Body of pancreas (tissue), 4 donors: ENCODE data around the gene TRIM5. TPM values are rescaled to one million over a fixed set of nuclear protein-coding genes. Genes with fewer than 3 reads are reported as not detected.
A peak's percentile ranks its signal among the peaks of the same experiment; 100 is the strongest.

Experiments used
- ATAC-seq: fragments of 150-250 bp; one replicate; pipeline ENCODE4 v1.9.1; 2016
- DNase-seq, 4 donors: peaks; one replicate each; pipeline ENCODE4 v3.0.0-alpha.2; 2019
- H3K27ac ChIP-seq, 4 donors: fragments of 200-600 bp; sonication (generic); 1 replicate in 3 of 4; 2 replicates in 1 of 4; pipeline versions ENCODE4 v1.5.1 to v1.6.1; 2016 to 2019; ENCODE audit warnings: mild to moderate bottlenecking in 1 of 4, mixed read lengths in 1 of 4, moderate library complexity in 1 of 4
- H3K27me3 ChIP-seq, 2 donors: fragments of 200-600 bp; sonication (generic); one replicate each; pipeline ENCODE4 v1.6.0; 2016; ENCODE audit warnings: mild to moderate bottlenecking in 1 of 2
- H3K36me3 ChIP-seq, 2 donors: fragments of 200-600 bp; sonication (generic); replicated peaks in 1 of 2; 2 replicates each; pipeline ENCODE4 v1.5.1; 2016; ENCODE audit warnings: low read depth in 2 of 2; ENCODE audit not compliant: insufficient read depth in 1 of 2
- H3K4me1 ChIP-seq: fragments of 200-600 bp; sonication (generic); one replicate; pipeline ENCODE4 v1.6.0; 2016
- H3K4me3 ChIP-seq, 2 donors: fragments of 200-600 bp; sonication (generic); 1 replicate in 1 of 2; 2 replicates in 1 of 2; pipeline ENCODE4 v1.5.1; 2016 to 2019
- H3K9me3 ChIP-seq, 3 donors: fragments of 200-600 bp; sonication (generic); 1 replicate in 2 of 3; 2 replicates in 1 of 3; pipeline ENCODE4 v1.5.1; 2016
- POLR2A ChIP-seq, 3 donors: fragments of 450-650 bp; IDR thresholded peaks; one replicate each; pipeline ENCODE4 v1.6.1; 2016; ENCODE audit warnings: antibody characterized with exemption in 3 of 3, mild to moderate bottlenecking in 2 of 3
- WGBS, 2 donors: methylation state at CpG; one replicate each; pipeline ENCODE4 v1.1.5; 2017; 5-methylcytosine and 5-hydroxymethylcytosine counted together
- intact Hi-C: fragments of 100-400 bp; cut with DNase I; formaldehyde crosslinking; loops from one replicate; pipeline ENCODE4 v1.15.1; 2023
- total RNA-seq, 2 donors: library from RNA; depleted of rRNA; stranded (reverse); fragments of >200 nt; gene quantifications; one replicate each; pipeline ENCODE4 v1.1.0, GENCODE V29; 2016
- TF ChIP-seq, protein P1 (sequence below), 7 experiments: fragments of 450-650 bp in 4 of 7; fragments of 200-600 bp in 3 of 7; sonication (generic) in 3 of 7; IDR thresholded peaks; one replicate each; pipeline ENCODE4 v1.5.1; 2016 to 2019; ENCODE audit warnings: antibody characterized with exemption in 7 of 7

TRIM5 gene
- total RNA-seq, 2 donors from 2014 or later: 18.7 to 25.1 TPM

GRCh38 chr11:5624489-5625279 is 60.2 kb downstream of the TRIM5 start, which contains the start of gene TRIM34:
Gene TRIM34 (plus strand): TSS chr11:5625001. CDS start chr11:5632332, 7,331 bp downstream.
- peak; percentile 90 for ATAC-seq
- H3K27ac ChIP-seq: peak within 1 kb of the TSS; percentile 4 to 79 (median 54)
- H3K36me3 ChIP-seq: no peaks in the 10 kb centered on the region
- intact Hi-C loops: no loop called here
- H3K9me3 ChIP-seq: no peaks in the 10 kb centered on the region
- WGBS, 2 donors: 13 to 17% methylated on average over 7 of the region's 7 CpGs
- no peaks in the 10 kb centered on the region for H3K27me3 ChIP-seq
- TF ChIP-seq POLR2A (IDR thresholded peaks at IDR 0.05): peak in 2 of 3 donors; percentile 53 to 54
- TF ChIP-seq, protein P1, sequence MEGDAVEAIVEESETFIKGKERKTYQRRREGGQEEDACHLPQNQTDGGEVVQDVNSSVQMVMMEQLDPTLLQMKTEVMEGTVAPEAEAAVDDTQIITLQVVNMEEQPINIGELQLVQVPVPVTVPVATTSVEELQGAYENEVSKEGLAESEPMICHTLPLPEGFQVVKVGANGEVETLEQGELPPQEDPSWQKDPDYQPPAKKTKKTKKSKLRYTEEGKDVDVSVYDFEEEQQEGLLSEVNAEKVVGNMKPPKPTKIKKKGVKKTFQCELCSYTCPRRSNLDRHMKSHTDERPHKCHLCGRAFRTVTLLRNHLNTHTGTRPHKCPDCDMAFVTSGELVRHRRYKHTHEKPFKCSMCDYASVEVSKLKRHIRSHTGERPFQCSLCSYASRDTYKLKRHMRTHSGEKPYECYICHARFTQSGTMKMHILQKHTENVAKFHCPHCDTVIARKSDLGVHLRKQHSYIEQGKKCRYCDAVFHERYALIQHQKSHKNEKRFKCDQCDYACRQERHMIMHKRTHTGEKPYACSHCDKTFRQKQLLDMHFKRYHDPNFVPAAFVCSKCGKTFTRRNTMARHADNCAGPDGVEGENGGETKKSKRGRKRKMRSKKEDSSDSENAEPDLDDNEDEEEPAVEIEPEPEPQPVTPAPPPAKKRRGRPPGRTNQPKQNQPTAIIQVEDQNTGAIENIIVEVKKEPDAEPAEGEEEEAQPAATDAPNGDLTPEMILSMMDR (IDR thresholded peaks at IDR 0.05): no peak
- peak within 1 kb of the TSS; percentile 6 to 76 for H3K4me3 ChIP-seq
- DNase-seq: peak; percentile 58 to 79 (median 66)
- peaks cover 29% of the 10 kb centered on the region for H3K4me1 ChIP-seq

- H3K27me3 ChIP-seq: no peaks in the 10 kb centered on the region
- no peak for ATAC-seq
- WGBS, 2 donors: 77 to 82% methylated on average over 3 of the region's 3 CpGs
Measured at GRCh38 chr11:5622802-5623201, 62.1 kb downstream of the TRIM5 start.

GRCh38 chr11:5621580-5621979 is 63.3 kb downstream of the TRIM5 start:
- no peak for TF ChIP-seq POLR2A (IDR thresholded peaks at IDR 0.05)
- TF ChIP-seq, protein P1 (IDR thresholded peaks at IDR 0.05): no peak
- Histone ChIP-seq H3K36me3 (no peaks in the 10 kb centered on the region), H3K27ac (no peak overlapping the region), H3K4me3 (no peak overlapping the region), H3K4me1 (peaks cover 29% of the 10 kb centered on the region), H3K27me3 (no peaks in the 10 kb centered on the region), H3K9me3 (no peaks in the 10 kb centered on the region)
- intact Hi-C loops: no loop called here
- no peak for DNase-seq
- no peak for ATAC-seq

More at GRCh38 chr11:5622802-5623201, 62.1 kb downstream of the TRIM5 start:
- no peaks in the 10 kb centered on the region for H3K9me3 ChIP-seq
- H3K4me3 ChIP-seq: no peak overlapping the region
- H3K4me1 ChIP-seq: peaks cover 29% of the 10 kb centered on the region
- no peak for DNase-seq
- H3K27ac ChIP-seq: no peak overlapping the region
- TF ChIP-seq, protein P1 (IDR thresholded peaks at IDR 0.05): no peak
- no peak for TF ChIP-seq POLR2A (IDR thresholded peaks at IDR 0.05)
- no peaks in the 10 kb centered on the region for H3K36me3 ChIP-seq
- intact Hi-C loops: no loop called here

GRCh38 chr11:5620651-5621521 is 64.0 kb downstream of the TRIM5 start:
- 25 to 38% methylated on average over 3 of the region's 3 CpGs for WGBS, 2 donors
- peak in 2 of 4 donors; percentile 12 to 34 for DNase-seq

More at GRCh38 chr11:5620651-5621521, 64.0 kb downstream of the TRIM5 start:
- Histone ChIP-seq H3K36me3 (no peaks in the 10 kb centered on the region), H3K4me1 (peaks cover 27% of the 10 kb centered on the region), H3K27me3 (no peaks in the 10 kb centered on the region), H3K4me3 (no peak overlapping the region), H3K9me3 (no peaks in the 10 kb centered on the region), H3K27ac (no peak overlapping the region)
- intact Hi-C loops: no loop called here
- TF ChIP-seq, protein P1 (IDR thresholded peaks at IDR 0.05): no peak
- TF ChIP-seq POLR2A (IDR thresholded peaks at IDR 0.05): no peak
- ATAC-seq: peak; percentile 43
